K562 (cell line): ENCODE data around the gene TNN. TPM values are rescaled to one million over a fixed set of nuclear protein-coding genes. Genes with fewer than 3 reads are reported as not detected.

Experiments
- BHLHE40 ChIP-seq: IDR thresholded peaks from 2 replicates; pipeline ENCODE4 v1.6.1; 2011; ENCODE audit warnings: low read length, improper control_type of control experiment
- CBFA2T3 ChIP-seq: fragments of 450-650 bp; IDR thresholded peaks from 2 replicates; pipeline ENCODE4 v1.6.1; 2017
- EHMT2 ChIP-seq: fragments of 450-650 bp; IDR thresholded peaks from 2 replicates; pipeline ENCODE4 v1.6.1; 2018; ENCODE audit warnings: antibody characterized with exemption
- NR2C1 ChIP-seq, 2 experiments: fragments of 450-650 bp; IDR thresholded peaks; 2 replicates each; pipeline ENCODE4 v1.6.1; 2017; ENCODE audit warnings: mild to moderate bottlenecking in 2 of 2, antibody characterized with exemption in 1 of 2, inconsistent platforms in 1 of 2, missing compliant biosample characterization in 1 of 2, missing genetic modification characterization in 1 of 2
- RBM25 ChIP-seq: fragments of 200-400 bp; formaldehyde crosslinking; IDR thresholded peaks from 2 replicates; pipeline ENCODE4 v1.6.1; 2018; ENCODE audit warnings: low read length, low read depth, moderate library complexity; ENCODE audit not compliant: severe bottlenecking
- ZNF592 ChIP-seq: fragments of 450-650 bp; IDR thresholded peaks from 2 replicates; pipeline ENCODE4 v1.6.1; 2017; ENCODE audit warnings: antibody characterized with exemption, mild to moderate bottlenecking
- polyA plus RNA-seq, 8 experiments: library from polyadenylated mRNA; depleted of rRNA in 4 of 8; stranded (reverse) in 5 of 8; unstranded in 3 of 8; fragments of >200 nt; fragmentation: Nextera tagmentation in 2 of 8; fragmentation: Illumina TruSeq in 1 of 8; extraction: Ambion mirVana in 2 of 8; extraction: Trizol in 1 of 8; gene quantifications; 2 replicates each; pipeline versions ENCODE4 v1.2.1 to v1.2.3, GENCODE V29; 2011 to 2014; ENCODE audit warnings: inconsistent platforms in 1 of 8, missing spikeins in 1 of 8
- total RNA-seq, 7 experiments: library from RNA; depleted of rRNA in 6 of 7; stranded (reverse); fragments of >200 nt in 6 of 7; fragmentation: Illumina TruSeq in 2 of 7; extraction: Trizol in 2 of 7; gene quantifications; 2 replicates each; pipeline versions ENCODE4 v1.2.1 to v1.2.3, GENCODE V29; 2011 to 2021; ENCODE audit warnings: low replicate concordance in 1 of 7
- TF ChIP-seq, protein P1 (sequence below), 2 experiments: IDR thresholded peaks in 1 of 2; conservative IDR thresholded peaks in 1 of 2; 2 replicates each; pipeline ENCODE4 v1.6.1; 2016; ENCODE audit warnings: low read depth in 2 of 2, mild to moderate bottlenecking in 1 of 2, missing compliant biosample characterization in 1 of 2, missing genetic modification characterization in 1 of 2, moderate library complexity in 1 of 2

The TNN gene
- total and polyA plus RNA-seq, 9 of the 15 experiments (the other 6 are each of a cell fraction or from before 2014, with no cell fraction given): 0.01 to 0.09 (median 0.07) TPM; not detected in 4

DNA sequence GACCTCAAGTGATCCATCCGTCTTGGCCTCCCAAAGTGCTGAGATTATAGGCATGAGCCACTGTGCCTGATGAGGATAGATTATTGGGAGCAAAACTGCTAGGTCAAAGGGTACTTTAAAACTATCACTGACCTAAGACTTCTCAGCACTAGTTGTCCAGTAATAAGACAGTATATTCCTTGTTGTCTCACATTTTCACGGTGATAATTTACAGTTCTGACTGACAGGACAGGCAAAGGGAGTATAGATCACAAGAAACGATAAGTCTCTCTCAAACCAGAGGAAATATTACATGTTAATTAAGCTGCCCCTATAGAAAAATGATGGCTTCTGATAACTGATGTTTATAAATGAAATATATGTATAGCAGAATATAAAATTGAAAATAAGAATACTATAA is 48.1 kb upstream of the TNN start (continued):
- TF ChIP-seq ZNF592 (no peak), CBFA2T3 (peak; percentile 45; the same call in 1 of the 2 replicates), NR2C1 (IDR thresholded peaks at IDR 0.05) (0 out of 2 replicates have a peak, but pooled peaks have one; percentile 15), NR2C1 (tag; IDR thresholded peaks at IDR 0.05) (no peak), RBM25 (no peak), BHLHE40 (no peak), EHMT2 (peak; percentile 11; the same call in 1 of the 2 replicates)
- TF ChIP-seq, protein P1, sequence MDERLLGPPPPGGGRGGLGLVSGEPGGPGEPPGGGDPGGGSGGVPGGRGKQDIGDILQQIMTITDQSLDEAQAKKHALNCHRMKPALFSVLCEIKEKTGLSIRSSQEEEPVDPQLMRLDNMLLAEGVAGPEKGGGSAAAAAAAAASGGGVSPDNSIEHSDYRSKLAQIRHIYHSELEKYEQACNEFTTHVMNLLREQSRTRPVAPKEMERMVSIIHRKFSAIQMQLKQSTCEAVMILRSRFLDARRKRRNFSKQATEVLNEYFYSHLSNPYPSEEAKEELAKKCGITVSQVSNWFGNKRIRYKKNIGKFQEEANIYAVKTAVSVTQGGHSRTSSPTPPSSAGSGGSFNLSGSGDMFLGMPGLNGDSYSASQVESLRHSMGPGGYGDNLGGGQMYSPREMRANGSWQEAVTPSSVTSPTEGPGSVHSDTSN (CRISPR knock-in tag; IDR thresholded peaks at IDR 0.05; ENCODE audit: low read depth): peak; percentile 56
- TF ChIP-seq, protein P1 (tag; conservative IDR thresholded peaks at IDR 0.05; ENCODE audit: low read depth): peak; percentile 91
